Measurements from ENCODE around the gene SAFB. TPM values are rescaled to one million over a fixed set of nuclear protein-coding genes. Genes with fewer than 3 reads are reported as not detected.

Gene SAFB
- total RNA-seq, 2 donors from 2014 or later: 130 to 153 TPM

DNA sequence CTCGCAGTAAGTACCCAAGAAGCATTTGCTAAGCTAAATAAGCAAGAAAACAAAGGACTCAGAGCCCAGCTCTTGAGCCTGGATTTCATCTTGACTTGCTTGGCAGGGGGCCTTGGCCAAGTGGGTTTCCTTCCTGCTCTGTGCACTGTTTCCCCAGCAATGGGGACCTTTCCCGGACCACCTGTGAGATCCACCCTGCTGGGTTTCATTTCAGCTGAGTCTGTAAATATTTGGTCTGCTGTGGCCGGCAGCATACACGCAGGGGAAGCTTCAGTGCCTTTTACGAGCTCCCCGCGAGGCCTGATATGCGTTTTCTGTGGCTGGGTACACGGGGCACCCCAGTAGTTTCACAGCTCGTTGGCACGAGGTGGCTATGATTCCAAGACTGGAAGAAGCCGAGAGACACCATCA is 42.7 kb upstream of the SAFB start:
- Mint-ChIP-seq H3K4me3 (no peak overlapping the region), H3K27ac (peak overlapping the region; percentile 85), H3K4me1 (peaks cover 11% of the 10 kb centered on the region), H3K36me3 (ENCODE audit: low read depth) (peaks cover 6% of the 10 kb centered on the region), H3K27me3 (ENCODE audit: insufficient read depth) (no peaks in the 10 kb centered on the region), H3K9me3 (no peaks in the 10 kb centered on the region)
- no peaks in the 10 kb centered on the region for H3K4me1 ChIP-seq (ENCODE audit: control insufficient read depth, insufficient read depth, low read length)
- 60 to 64% methylated on average over 10 to 12 of the region's 12 CpGs for WGBS, 2 experiments (ENCODE audit: insufficient coverage in 1 of 2, insufficient read length in 1 of 2)
- peak overlapping the region; percentile 55 for H3K27ac ChIP-seq (ENCODE audit: low read depth, low read length)
- no peaks in the 10 kb centered on the region for H3K9me3 ChIP-seq (ENCODE audit: control insufficient read depth, low read length)
- H3K36me3 ChIP-seq (ENCODE audit: control insufficient read depth, insufficient read depth, low read length): peaks cover 3% of the 10 kb centered on the region
- DNase-seq: no peak
- H3K4me3 ChIP-seq (ENCODE audit: low read length): no peak overlapping the region
- no peak overlapping the region for H3K9ac ChIP-seq (ENCODE audit: extremely low read depth, low read length, poor library complexity, severe bottlenecking)
- H3K27me3 ChIP-seq (ENCODE audit: control insufficient read depth, insufficient read depth, low read length, poor library complexity, severe bottlenecking): no peaks in the 10 kb centered on the region
- TF ChIP-seq, protein P1, sequence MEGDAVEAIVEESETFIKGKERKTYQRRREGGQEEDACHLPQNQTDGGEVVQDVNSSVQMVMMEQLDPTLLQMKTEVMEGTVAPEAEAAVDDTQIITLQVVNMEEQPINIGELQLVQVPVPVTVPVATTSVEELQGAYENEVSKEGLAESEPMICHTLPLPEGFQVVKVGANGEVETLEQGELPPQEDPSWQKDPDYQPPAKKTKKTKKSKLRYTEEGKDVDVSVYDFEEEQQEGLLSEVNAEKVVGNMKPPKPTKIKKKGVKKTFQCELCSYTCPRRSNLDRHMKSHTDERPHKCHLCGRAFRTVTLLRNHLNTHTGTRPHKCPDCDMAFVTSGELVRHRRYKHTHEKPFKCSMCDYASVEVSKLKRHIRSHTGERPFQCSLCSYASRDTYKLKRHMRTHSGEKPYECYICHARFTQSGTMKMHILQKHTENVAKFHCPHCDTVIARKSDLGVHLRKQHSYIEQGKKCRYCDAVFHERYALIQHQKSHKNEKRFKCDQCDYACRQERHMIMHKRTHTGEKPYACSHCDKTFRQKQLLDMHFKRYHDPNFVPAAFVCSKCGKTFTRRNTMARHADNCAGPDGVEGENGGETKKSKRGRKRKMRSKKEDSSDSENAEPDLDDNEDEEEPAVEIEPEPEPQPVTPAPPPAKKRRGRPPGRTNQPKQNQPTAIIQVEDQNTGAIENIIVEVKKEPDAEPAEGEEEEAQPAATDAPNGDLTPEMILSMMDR (conservative IDR thresholded peaks at IDR 0.05): no peak

- no peak overlapping the region for H3K9ac ChIP-seq (ENCODE audit: extremely low read depth, low read length, poor library complexity, severe bottlenecking)
- Mint-ChIP-seq H3K4me1 (peaks cover 28% of the 10 kb centered on the region), H3K4me3 (peak overlapping the region; percentile 42), H3K9me3 (no peaks in the 10 kb centered on the region), H3K27ac (peak overlapping the region; percentile 88), H3K27me3 (ENCODE audit: insufficient read depth) (no peaks in the 10 kb centered on the region), H3K36me3 (ENCODE audit: low read depth) (peaks cover 34% of the 10 kb centered on the region)
- DNase-seq: peak; percentile 94
- no peak overlapping the region for H3K4me3 ChIP-seq (ENCODE audit: low read length)
- no peaks in the 10 kb centered on the region for H3K27me3 ChIP-seq (ENCODE audit: control insufficient read depth, insufficient read depth, low read length, poor library complexity, severe bottlenecking)
- H3K4me1 ChIP-seq (ENCODE audit: control insufficient read depth, insufficient read depth, low read length): peaks cover 13% of the 10 kb centered on the region
- H3K27ac ChIP-seq (ENCODE audit: low read depth, low read length): peak overlapping the region; percentile 86
- TF ChIP-seq, protein P1 (conservative IDR thresholded peaks at IDR 0.05): no peak
- peaks cover 35% of the 10 kb centered on the region for H3K36me3 ChIP-seq (ENCODE audit: control insufficient read depth, insufficient read depth, low read length)
- no peaks in the 10 kb centered on the region for H3K9me3 ChIP-seq (ENCODE audit: control insufficient read depth, low read length)
- WGBS, 2 experiments (ENCODE audit: insufficient coverage in 1 of 2, insufficient read length in 1 of 2): 25 to 40% methylated on average over 20 to 29 of the region's 29 CpGs
These were observed 37.2 kb upstream of the SAFB start for GRCh38 chr19:5585461-5586299.

GRCh38 chr19:5586300-5587070 is 36.4 kb upstream of the SAFB start:
- Histone ChIP-seq H3K4me3 (ENCODE audit: low read length) (no peak overlapping the region), H3K4me1 (ENCODE audit: control insufficient read depth, insufficient read depth, low read length) (peaks cover 13% of the 10 kb centered on the region), H3K27ac (ENCODE audit: low read depth, low read length) (peak overlapping the region; percentile 86), H3K27me3 (ENCODE audit: control insufficient read depth, insufficient read depth, low read length, poor library complexity, severe bottlenecking) (no peaks in the 10 kb centered on the region), H3K9ac (ENCODE audit: extremely low read depth, low read length, poor library complexity, severe bottlenecking) (no peak overlapping the region), H3K9me3 (ENCODE audit: control insufficient read depth, low read length) (no peaks in the 10 kb centered on the region), H3K36me3 (ENCODE audit: control insufficient read depth, insufficient read depth, low read length) (peaks cover 38% of the 10 kb centered on the region)
- 87 to 92% methylated on average over 9 to 26 of the region's 26 CpGs for WGBS, 2 experiments (ENCODE audit: insufficient coverage in 1 of 2, insufficient read length in 1 of 2)
- Mint-ChIP-seq H3K36me3 (ENCODE audit: low read depth) (peaks cover 39% of the 10 kb centered on the region), H3K27me3 (ENCODE audit: insufficient read depth) (no peaks in the 10 kb centered on the region), H3K4me3 (no peak overlapping the region), H3K9me3 (no peaks in the 10 kb centered on the region), H3K27ac (no peak overlapping the region), H3K4me1 (peaks cover 28% of the 10 kb centered on the region)
- TF ChIP-seq, protein P1 (conservative IDR thresholded peaks at IDR 0.05): no peak
- DNase-seq: no peak
